ENCODE data around the gene RASSF3.

DNA sequence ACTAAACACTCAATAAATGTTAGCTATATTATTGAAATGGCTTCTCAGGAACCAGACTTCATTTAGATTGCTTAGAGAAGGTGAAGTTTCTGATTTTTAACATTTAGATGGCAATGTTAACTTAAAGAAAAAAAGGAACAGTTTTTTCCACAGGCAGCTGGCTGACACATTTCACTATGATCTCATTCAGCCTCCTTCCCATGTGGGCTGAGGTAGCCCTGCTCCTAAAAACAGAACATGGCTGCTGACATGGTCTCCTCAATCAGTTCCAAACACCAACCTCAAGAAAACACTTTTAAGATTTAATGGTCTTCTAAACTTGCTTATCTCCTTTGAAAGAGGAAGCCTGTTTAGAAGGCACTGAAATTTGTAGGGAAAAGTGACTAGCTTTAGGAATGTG, 125.1 kb downstream of the RASSF3 start:
- TF ChIP-seq TBX2 (CRISPR knock-in tag; IDR thresholded peaks at IDR 0.05; ENCODE audit: borderline replicate concordance) = no peak
- no peak for TF ChIP-seq ELF3 (CRISPR knock-in tag; IDR thresholded peaks at IDR 0.05)
- no peak for TF ChIP-seq FOXA1 (IDR thresholded peaks at IDR 0.05)
- no peak for TF ChIP-seq FOXA1 (CRISPR knock-in tag; IDR thresholded peaks at IDR 0.05)
- TF ChIP-seq ZNF34 (CRISPR knock-in tag; IDR thresholded peaks at IDR 0.05; ENCODE audit: borderline replicate concordance) = no peak
- TF ChIP-seq ZFY (CRISPR knock-in tag; IDR thresholded peaks at IDR 0.05) = no peak
- TF ChIP-seq, protein P1, sequence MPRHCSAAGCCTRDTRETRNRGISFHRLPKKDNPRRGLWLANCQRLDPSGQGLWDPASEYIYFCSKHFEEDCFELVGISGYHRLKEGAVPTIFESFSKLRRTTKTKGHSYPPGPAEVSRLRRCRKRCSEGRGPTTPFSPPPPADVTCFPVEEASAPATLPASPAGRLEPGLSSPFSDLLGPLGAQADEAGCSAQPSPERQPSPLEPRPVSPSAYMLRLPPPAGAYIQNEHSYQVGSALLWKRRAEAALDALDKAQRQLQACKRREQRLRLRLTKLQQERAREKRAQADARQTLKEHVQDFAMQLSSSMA (CRISPR knock-in tag; IDR thresholded peaks at IDR 0.05) = no peak
- TF ChIP-seq ZSCAN29 (CRISPR knock-in tag; conservative IDR thresholded peaks at IDR 0.05) = no peak
- no peak for TF ChIP-seq POLR2AphosphoS5 (IDR thresholded peaks at IDR 0.05; ENCODE audit: low read depth, low read length)
- no peak for TF ChIP-seq ETV6 (CRISPR knock-in tag; conservative IDR thresholded peaks at IDR 0.05)
- TF ChIP-seq ZBTB20 (CRISPR knock-in tag; IDR thresholded peaks at IDR 0.05; ENCODE audit: borderline replicate concordance, low read depth) = no peak
- no peak for TF ChIP-seq KDM2A (CRISPR knock-in tag; IDR thresholded peaks at IDR 0.05; ENCODE audit: borderline replicate concordance, low read depth)

All from HepG2 (cell line).